NB4 (cell line): ENCODE results near the gene MDH1.

Experiments used
- DNase-seq: peaks from one replicate; pipeline ENCODE4 v3.0.0; 2010; ENCODE audit warnings: low read depth
- H3K4me3 ChIP-seq: one replicate; pipeline ENCODE4 v1.5.1; 2011; ENCODE audit warnings: mild to moderate bottlenecking, low read depth, low read length, moderate library complexity
- CTCF ChIP-seq: IDR thresholded peaks from one replicate; pipeline ENCODE4 v1.5.1; 2012; ENCODE audit warnings: low read depth, low read length
- MAX ChIP-seq: IDR thresholded peaks from 2 replicates; pipeline ENCODE4 v1.6.1; 2011; ENCODE audit warnings: low read depth, low read length
- MYC ChIP-seq: IDR thresholded peaks from 2 replicates; pipeline ENCODE4 v1.6.1; 2011; ENCODE audit warnings: low read depth, low read length
- POLR2A ChIP-seq: IDR thresholded peaks from 2 replicates; pipeline ENCODE4 v1.6.1; 2011; ENCODE audit warnings: mild to moderate bottlenecking; ENCODE audit not compliant: insufficient read length; ENCODE audit errors: extremely low read depth

Gene MDH1

GRCh38 chr2:63610525-63610924 lies 21.8 kb downstream of the MDH1 start:
- TF ChIP-seq CTCF, result no peak
- no peak for TF ChIP-seq MYC
- no peak for TF ChIP-seq POLR2A
- DNase-seq, result no peak
- H3K4me3 ChIP-seq, result no peak overlapping the region

GRCh38 chr2:63613391-63613901 lies 24.7 kb downstream of the MDH1 start:
- no peak overlapping the region for H3K4me3 ChIP-seq
- no peak for TF ChIP-seq MAX
- no peak for TF ChIP-seq MYC
- no peak for TF ChIP-seq POLR2A
- DNase-seq, result no peak

- TF ChIP-seq POLR2A, result no peak
- TF ChIP-seq MAX, result no peak
- TF ChIP-seq MYC, result no peak
- no peak for TF ChIP-seq CTCF
- H3K4me3 ChIP-seq, result no peak overlapping the region
- DNase-seq, result no peak
Measured at GRCh38 chr2:63614448-63614968, 25.7 kb downstream of the MDH1 start.

- no peak overlapping the region for H3K4me3 ChIP-seq
- no peak for TF ChIP-seq POLR2A
- no peak for TF ChIP-seq MAX
- TF ChIP-seq MYC, result no peak
- no peak for TF ChIP-seq CTCF
- DNase-seq, result no peak
Measured at GRCh38 chr2:63614983-63615945, 26.5 kb downstream of the MDH1 start.

GRCh38 chr2:63617366-63617765 lies 28.6 kb downstream of the MDH1 start:
- TF ChIP-seq MYC (no peak), POLR2A (no peak), MAX (no peak), CTCF (no peak)
- no peak overlapping the region for H3K4me3 ChIP-seq
- DNase-seq, result no peak

- TF ChIP-seq CTCF (no peak), MAX (no peak), MYC (no peak), POLR2A (no peak)
- no peak overlapping the region for H3K4me3 ChIP-seq
- no peak for DNase-seq
Measured at GRCh38 chr2:63619328-63619727, 30.6 kb downstream of the MDH1 start.
